ENCODE results near the gene SIPA1.

Gene SIPA1

DNA sequence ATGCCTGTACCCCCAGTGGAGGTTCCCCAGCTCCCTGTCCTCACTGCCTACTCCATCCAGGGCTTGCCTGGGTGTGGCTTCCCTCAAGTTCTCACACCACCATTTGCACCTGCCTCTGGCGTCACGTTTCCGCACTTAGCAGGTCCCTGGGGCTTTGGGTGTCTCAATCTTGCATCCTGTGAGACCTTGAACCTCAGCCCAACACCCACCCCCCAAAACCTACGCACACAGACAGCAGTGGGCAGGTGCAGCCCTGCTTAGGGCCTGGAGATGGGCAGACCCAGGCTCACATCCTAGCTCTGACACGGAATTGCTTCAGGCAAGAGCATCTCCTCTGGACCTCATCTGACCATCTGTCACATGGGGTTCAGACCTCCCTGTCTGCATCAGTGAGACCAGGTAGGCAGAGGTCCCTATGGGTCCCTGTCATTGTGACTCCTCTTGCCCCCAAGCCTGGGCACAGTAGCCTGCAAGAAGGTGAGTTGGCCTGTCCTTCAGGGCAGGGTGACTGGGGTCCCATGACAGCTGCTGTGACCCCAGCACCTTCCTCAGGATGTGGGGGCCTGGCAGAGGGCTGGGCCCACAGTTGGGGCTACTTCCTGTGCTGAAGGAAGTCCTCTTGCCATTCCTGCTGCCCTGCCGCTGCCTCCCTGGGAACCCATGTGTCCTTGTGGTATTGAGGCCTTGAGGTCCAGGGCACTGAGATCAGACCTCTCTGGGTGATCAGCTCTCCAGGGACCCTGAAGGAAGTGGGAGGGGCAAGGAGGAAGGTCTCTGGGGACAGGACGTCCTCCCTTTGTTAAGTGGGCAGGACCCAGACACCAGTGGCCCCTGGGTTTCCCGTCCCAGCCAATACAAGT lies 2.0 kb downstream of the SIPA1 start:
- no peak for TF ChIP-seq POLR2A (IDR thresholded peaks at IDR 0.05; ENCODE audit: low read depth, low read length)
- no peak for FAIRE-seq

DNA sequence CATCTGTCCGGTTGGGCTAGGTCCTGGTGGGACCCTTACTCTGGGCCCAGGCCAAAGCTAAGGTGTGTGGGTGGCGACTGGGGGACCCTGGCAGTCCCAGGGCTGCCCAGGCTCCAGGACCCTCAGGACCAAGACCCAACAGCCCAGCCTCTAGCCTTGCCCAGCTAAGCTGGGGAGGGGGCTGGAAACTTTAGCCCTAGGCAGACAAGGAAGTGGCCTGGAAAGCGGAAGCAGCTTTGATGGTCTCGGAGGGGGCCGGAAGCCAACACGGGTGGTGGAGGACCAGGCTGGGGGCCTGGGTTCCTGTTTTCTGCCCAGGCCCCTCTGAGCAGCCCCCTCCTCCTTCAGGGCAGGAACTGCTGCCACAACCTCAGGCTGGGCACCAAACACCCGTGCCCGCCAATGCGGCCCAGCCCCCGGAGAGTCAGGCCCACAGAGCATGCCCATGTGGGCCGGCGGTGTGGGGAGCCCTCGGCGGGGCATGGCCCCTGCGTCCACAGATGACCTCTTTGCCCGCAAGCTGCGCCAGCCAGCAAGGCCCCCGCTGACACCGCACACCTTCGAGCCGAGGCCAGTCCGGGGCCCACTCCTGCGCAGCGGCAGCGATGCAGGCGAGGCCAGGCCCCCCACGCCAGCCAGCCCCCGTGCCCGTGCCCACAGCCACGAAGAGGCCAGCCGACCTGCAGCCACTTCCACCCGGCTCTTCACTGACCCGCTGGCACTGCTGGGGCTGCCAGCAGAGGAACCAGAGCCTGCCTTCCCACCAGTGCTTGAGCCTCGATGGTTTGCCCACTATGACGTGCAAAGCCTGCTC lies 2.8 kb downstream of the SIPA1 start:
- FAIRE-seq = no peak
- no peak for TF ChIP-seq POLR2A (IDR thresholded peaks at IDR 0.05; ENCODE audit: low read depth, low read length)
- DNase-seq (ENCODE audit: insufficient read length, low spot score) = no peak

More for the DNA sequence above, 2.0 kb downstream of the SIPA1 start:
- DNase-seq (ENCODE audit: insufficient read length, low spot score) = no peak

DNA sequence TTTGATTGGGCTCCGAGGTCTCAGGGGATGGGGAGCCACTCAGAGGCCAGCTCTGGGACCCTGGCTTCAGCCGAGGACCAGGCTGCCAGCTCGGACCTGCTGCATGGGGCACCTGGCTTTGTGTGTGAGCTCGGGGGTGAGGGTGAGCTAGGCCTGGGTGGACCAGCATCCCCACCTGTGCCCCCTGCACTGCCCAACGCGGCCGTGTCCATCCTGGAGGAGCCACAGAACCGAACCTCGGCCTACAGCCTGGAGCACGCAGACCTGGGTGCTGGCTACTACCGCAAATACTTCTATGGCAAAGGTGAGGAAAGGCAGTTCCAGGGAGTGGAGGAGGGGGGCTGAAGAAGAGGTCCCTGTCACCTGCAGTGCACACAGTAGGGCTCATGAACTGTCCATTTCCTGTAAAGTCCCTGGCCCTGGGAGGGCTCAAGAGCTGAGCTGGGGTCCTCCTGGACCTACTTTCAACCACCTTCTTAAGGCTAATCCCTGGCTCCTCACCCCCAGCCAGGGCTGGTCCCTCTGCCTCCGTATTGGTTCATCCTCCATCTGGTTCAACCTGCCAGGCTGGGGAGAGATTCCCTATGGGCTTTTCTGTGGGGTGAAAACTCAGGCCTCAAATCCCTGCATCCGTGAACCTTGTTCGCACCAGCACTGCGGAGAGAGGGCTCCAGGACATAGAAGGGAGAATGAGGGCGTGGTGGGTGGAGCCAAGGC lies 3.6 kb downstream of the SIPA1 start:
- no peak for DNase-seq (ENCODE audit: insufficient read length, low spot score)
- no peak for FAIRE-seq
- TF ChIP-seq POLR2A (IDR thresholded peaks at IDR 0.05; ENCODE audit: low read depth, low read length) = no peak

DNA sequence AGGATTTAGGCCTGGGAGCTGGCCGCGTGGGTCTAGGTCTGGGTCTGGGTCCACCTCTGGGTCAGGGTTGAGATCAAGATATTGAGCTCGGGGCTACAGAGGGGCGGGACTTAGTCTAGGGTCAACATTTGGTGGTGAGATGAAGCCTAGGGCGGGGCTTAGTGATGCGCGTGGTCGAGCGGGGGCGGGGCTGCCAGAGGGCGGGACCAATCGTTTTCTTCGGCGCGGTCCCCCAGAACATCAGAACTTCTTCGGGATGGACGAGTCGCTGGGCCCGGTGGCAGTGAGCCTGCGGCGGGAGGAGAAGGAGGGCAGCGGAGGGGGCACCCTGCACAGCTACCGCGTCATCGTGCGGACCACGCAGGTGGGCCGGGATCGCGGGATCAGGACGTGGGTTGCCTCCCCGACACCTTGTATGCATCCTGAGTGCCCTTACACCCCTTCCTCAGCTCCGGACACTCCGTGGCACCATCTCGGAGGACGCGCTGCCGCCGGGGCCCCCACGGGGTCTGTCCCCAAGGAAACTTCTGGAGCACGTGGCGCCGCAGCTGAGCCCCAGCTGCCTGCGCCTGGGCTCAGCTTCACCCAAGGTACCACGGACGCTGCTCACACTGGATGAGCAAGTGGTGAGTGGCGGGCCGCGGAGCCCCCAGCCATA lies 4.2 kb downstream of the SIPA1 start:
- FAIRE-seq (no peak), DNase-seq (ENCODE audit: insufficient read length, low spot score) (no peak)
- no peak for TF ChIP-seq POLR2A (IDR thresholded peaks at IDR 0.05; ENCODE audit: low read depth, low read length)

DNA sequence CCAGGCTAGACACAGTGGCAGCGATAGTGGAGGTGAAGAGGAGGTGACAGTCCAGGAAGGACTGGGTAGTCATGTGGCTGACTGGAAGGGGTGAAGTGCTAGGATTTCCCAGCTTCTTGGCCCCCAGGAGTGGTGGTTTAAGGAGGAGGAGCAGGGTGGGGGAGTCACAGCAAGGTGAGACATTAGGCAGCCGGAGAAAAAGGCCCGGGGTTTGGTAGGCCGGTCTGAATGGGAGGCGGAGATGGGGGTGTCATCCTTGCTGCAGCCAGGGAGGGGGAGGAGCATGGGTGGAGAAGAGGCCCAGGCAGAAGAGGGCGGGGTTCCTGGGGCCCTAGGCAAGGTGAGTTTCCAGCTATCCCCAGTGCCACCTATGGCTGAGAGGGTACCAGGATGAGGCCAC lies 6.1 kb downstream of the SIPA1 start:
- FAIRE-seq (no peak), DNase-seq (ENCODE audit: insufficient read length, low spot score) (peak; percentile 53)
- TF ChIP-seq POLR2A (IDR thresholded peaks at IDR 0.05; ENCODE audit: low read depth, low read length) = no peak

DNA sequence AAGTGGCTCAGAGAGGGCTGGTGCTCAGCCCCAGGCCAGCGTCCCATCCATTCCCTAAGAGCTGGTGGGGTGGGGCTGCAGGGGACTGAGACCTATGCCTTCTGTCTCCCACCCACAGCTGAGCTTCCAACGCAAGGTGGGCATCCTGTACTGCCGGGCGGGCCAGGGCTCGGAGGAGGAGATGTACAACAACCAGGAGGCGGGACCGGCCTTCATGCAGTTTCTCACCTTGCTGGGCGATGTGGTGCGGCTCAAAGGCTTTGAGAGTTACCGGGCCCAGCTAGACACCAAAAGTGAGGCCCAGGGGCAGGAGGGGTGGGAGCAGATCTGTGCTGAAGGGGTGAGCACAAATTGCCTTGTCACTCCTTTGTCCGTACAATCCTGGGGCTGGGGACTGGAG lies 6.9 kb downstream of the SIPA1 start:
- no peak for FAIRE-seq
- no peak for TF ChIP-seq POLR2A (IDR thresholded peaks at IDR 0.05; ENCODE audit: low read depth, low read length)
- DNase-seq (ENCODE audit: insufficient read length, low spot score) = no peak

DNA sequence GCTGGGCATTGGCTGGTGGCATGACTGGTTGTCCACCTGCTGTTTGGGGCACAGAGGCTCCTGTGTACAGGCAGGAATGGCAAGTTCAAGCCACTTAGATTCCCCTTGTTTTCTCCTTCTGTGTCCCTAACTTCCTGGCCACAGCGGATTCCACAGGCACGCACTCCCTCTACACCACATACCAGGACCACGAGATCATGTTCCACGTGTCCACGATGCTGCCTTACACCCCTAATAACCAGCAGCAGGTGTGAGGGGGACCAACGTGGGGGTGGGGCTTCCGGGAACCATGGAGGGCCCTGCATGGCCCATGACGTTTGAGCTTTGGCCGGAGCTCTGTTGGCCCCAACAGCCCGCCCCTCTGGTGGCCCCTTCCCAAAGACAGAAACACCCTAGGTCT lies 7.8 kb downstream of the SIPA1 start:
- FAIRE-seq = no peak
- no peak for TF ChIP-seq POLR2A (IDR thresholded peaks at IDR 0.05; ENCODE audit: low read depth, low read length)
- no peak for DNase-seq (ENCODE audit: insufficient read length, low spot score)

DNA sequence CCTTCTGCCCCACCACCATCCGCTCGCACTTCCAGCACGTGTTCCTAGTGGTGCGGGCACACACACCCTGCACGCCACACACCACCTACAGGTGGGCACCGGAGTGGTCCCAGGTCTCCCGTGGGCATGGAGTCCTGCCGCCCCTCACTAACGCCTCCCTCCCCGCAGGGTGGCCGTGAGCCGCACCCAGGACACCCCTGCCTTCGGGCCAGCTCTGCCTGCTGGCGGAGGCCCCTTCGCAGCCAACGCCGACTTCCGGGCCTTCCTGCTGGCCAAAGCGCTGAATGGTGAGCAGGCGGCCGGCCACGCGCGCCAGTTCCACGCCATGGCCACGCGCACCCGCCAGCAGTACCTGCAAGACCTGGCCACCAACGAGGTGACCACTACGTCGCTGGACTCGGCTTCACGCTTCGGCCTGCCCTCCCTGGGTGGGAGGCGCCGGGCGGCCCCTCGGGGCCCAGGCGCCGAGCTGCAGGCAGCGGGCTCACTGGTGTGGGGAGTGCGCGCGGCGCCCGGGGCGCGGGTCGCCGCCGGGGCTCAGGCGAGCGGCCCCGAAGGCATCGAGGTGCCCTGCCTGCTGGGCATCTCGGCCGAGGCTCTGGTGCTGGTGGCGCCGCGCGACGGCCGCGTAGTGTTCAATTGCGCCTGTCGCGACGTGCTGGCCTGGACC lies 8.5 kb downstream of the SIPA1 start:
- DNase-seq (ENCODE audit: insufficient read length, low spot score) = no peak
- no peak for FAIRE-seq
- no peak for TF ChIP-seq POLR2A (IDR thresholded peaks at IDR 0.05; ENCODE audit: low read depth, low read length)

DNA sequence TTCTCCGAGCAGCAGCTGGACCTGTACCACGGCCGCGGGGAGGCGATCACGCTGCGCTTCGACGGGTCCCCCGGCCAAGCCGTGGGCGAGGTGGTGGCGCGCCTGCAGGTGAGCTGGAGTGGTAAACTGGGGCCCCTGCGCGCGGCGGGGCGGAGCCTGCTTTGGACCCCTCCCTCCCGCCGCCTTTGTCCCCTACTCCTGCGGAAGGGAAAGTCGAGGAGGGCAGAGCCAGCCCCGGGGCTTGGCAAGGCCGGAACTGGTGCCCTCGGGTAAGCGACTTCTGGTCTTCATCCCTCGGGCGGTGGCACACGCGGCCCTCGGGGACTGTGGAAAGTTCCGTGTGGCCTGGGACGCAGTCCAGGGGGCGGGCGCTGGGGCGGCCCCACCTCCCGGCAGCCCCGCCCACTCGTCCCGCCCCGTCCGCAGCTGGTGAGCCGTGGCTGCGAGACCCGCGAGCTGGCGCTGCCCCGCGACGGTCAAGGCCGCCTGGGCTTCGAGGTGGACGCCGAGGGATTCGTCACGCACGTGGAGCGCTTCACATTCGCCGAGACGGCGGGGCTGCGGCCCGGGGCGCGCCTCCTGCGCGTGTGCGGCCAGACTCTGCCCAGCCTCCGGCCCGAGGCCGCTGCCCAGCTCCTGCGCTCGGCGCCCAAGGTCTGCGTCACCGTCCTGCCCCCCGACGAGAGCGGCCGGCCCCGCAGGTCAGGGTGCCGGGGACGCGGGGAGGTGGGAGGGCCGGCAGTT lies 9.2 kb downstream of the SIPA1 start:
- no peak for DNase-seq (ENCODE audit: insufficient read length, low spot score)
- TF ChIP-seq POLR2A (IDR thresholded peaks at IDR 0.05; ENCODE audit: low read depth, low read length) = no peak
- no peak for FAIRE-seq

DNA sequence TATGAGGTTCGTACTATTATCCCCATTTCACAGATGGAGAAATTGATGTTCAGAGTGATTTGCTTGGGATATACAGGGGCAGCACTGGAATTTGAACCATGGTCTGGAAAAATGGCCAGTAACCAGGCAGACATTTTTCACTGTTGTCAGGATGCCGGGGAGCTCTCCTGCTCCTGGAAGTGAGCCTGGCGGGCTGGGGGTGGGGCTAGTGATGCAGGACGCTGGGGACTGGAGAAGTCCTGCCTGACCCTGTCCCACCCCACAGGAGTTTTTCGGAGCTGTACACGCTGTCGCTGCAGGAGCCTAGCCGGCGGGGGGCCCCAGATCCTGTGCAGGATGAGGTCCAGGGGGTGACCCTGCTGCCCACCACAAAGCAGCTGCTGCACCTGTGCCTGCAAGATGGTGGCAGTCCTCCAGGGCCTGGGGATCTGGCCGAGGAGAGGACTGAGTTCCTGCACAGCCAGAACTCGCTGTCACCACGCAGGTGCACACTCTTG lies 11.1 kb downstream of the SIPA1 start:
- FAIRE-seq = no peak

DNA sequence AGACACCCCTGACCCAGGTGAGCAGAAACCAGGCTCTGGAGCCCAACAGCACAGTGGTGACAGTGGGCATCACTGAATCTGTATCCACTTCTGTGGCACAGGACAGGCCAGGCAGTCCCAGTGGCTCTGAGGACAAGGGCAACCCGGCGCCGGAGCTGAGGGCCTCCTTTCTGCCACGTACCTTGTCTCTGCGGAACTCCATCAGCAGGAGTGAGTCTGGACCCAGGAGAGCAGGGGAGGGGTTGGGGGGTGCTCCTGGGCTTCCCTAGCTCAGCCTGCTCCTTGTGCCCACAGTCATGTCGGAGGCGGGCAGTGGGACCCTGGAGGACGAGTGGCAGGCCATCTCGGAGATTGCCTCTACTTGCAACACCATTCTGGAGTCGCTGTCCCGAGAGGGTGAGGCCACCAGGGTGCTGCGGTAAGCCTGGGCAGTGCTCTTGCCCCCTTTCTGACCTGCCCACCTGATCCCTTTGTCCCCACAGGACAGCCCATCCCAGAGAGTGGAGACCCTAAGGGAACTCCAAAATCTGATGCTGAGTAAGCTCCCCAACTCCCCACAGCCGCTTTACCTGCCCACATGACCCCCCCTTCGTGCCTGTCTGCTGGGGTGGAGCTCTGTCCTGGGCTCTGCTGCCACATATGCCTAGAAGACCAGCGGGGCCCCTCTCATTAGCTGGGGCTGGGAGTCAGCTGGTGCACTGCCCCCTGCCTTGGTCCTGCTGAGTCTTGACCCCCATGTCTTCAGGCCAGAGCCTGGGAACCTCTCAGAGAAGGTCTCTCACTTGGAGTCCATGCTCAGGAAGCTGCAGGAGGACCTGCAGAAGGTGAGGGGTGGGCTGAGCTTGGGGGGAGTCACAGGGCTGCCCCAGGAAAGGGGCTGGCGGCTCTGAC lies 12.0 kb downstream of the SIPA1 start:
- DNase-seq (ENCODE audit: insufficient read length, low spot score) (no peak), FAIRE-seq (no peak)
- TF ChIP-seq POLR2A (IDR thresholded peaks at IDR 0.05; ENCODE audit: low read depth, low read length) = no peak

More for the DNA sequence above, 11.1 kb downstream of the SIPA1 start:
- no peak for TF ChIP-seq POLR2A (IDR thresholded peaks at IDR 0.05; ENCODE audit: low read depth, low read length)
- no peak for DNase-seq (ENCODE audit: insufficient read length, low spot score)

Data from H54 (cell line).